Suprapubic skin (tissue), 4 donors: ENCODE measurements around the gene TBX4. TPM values are rescaled to one million over a fixed set of nuclear protein-coding genes. Genes with fewer than 3 reads are reported as not detected.
A peak's percentile ranks its signal among the peaks of the same experiment; 100 is the strongest.

Source experiments
- DNase-seq, 2 donors: peaks; one replicate each; pipeline ENCODE4 v3.0.0-alpha.2; 2019; ENCODE audit warnings: low spot score in 2 of 2
- H3K27ac ChIP-seq: fragments of 200-600 bp; sonication (generic); one replicate; pipeline ENCODE4 v1.5.1; 2019
- H3K27me3 ChIP-seq: fragments of 200-600 bp; sonication (generic); one replicate; pipeline ENCODE4 v1.5.1; 2019
- H3K36me3 ChIP-seq: fragments of 200-600 bp; sonication (generic); one replicate; pipeline ENCODE4 v1.5.1; 2019
- H3K4me1 ChIP-seq: fragments of 200-600 bp; sonication (generic); one replicate; pipeline ENCODE4 v1.5.1; 2019
- H3K4me3 ChIP-seq: fragments of 200-600 bp; sonication (generic); one replicate; pipeline ENCODE4 v1.5.1; 2019; ENCODE audit warnings: mild to moderate bottlenecking
- H3K9me3 ChIP-seq: fragments of 200-600 bp; sonication (generic); one replicate; pipeline ENCODE4 v1.5.1; 2019
- CTCF ChIP-seq, 2 donors: fragments of 200-600 bp in 1 of 2; fragments of 450-650 bp in 1 of 2; sonication (generic) in 1 of 2; IDR thresholded peaks; one replicate each; pipeline ENCODE4 v1.5.1; 2016 to 2019; ENCODE audit warnings: antibody characterized with exemption in 2 of 2, mild to moderate bottlenecking in 1 of 2, moderate library complexity in 1 of 2
- EP300 ChIP-seq: sonication (generic); formaldehyde crosslinking; IDR thresholded peaks from one replicate; pipeline ENCODE4 v1.6.1; 2017; ENCODE audit warnings: antibody characterized with exemption
- POLR2A ChIP-seq, 2 donors: fragments of 450-650 bp; IDR thresholded peaks; one replicate each; pipeline ENCODE4 v1.6.1; 2017; ENCODE audit warnings: antibody characterized with exemption in 2 of 2, mild to moderate bottlenecking in 2 of 2, moderate library complexity in 2 of 2
- POLR2AphosphoS5 ChIP-seq, 3 donors: sonication (generic); formaldehyde crosslinking; IDR thresholded peaks; one replicate each; pipeline ENCODE4 v1.6.1; 2017; ENCODE audit warnings: antibody characterized with exemption in 3 of 3
- WGBS: methylation state at CpG from one replicate; pipeline ENCODE4 v1.1.5; 2018; 5-methylcytosine and 5-hydroxymethylcytosine counted together
- total RNA-seq, 4 donors: library from RNA; depleted of rRNA; stranded (reverse); fragments of >200 nt; gene quantifications; one replicate each; pipeline ENCODE4 v1.1.0, GENCODE V29; 2016

Gene TBX4
- total RNA-seq, 4 donors from 2014 or later: 0.30 to 0.56 TPM; not detected in 2

DNA sequence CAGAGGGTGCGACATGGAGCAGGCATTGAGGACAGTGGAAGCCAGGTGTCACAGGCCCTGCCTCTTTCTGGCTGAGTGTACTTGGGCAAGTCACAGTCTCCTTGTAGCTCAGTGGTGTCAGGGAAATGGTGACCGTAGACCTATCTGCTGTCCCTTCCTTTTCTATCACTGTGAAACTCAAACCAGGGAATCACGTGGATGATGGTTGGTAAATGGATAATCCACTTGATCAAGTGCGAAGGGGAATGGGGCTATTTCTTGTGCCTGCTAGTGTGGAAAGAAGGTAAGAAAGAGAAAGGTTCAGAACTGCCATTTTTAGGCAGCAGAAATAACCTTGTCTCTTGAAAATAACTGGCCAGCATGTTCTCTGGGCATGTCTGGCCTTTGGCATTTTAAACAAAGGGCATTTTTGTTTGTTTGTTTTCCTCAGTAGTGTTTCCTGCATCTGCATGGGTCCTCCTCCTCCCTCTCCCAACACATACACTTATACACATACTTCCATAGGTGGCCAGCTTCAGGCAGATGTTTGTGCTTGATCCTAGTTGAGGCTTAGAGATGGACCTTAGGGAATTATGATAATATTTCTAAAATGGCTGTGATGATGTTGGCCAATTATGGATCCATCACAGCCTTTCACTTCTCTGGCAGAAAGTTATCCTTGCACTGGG is 7.1 kb downstream of the TBX4 start:
- DNase-seq: no peak
- H3K27me3 ChIP-seq: peaks cover 99% of the 10 kb centered on the region
- H3K4me3 ChIP-seq: no peak overlapping the region
- H3K9me3 ChIP-seq: no peaks in the 10 kb centered on the region
- H3K4me1 ChIP-seq: peaks cover 23% of the 10 kb centered on the region
- H3K36me3 ChIP-seq: no peaks in the 10 kb centered on the region
- TF ChIP-seq POLR2AphosphoS5 (IDR thresholded peaks at IDR 0.05): no peak
- no peak for TF ChIP-seq POLR2A (IDR thresholded peaks at IDR 0.05)
- no peak for TF ChIP-seq EP300
- no peak for TF ChIP-seq CTCF (IDR thresholded peaks at IDR 0.05)
- H3K27ac ChIP-seq: no peak overlapping the region
- 97% methylated on average over 4 of the region's 4 CpGs for WGBS

DNA sequence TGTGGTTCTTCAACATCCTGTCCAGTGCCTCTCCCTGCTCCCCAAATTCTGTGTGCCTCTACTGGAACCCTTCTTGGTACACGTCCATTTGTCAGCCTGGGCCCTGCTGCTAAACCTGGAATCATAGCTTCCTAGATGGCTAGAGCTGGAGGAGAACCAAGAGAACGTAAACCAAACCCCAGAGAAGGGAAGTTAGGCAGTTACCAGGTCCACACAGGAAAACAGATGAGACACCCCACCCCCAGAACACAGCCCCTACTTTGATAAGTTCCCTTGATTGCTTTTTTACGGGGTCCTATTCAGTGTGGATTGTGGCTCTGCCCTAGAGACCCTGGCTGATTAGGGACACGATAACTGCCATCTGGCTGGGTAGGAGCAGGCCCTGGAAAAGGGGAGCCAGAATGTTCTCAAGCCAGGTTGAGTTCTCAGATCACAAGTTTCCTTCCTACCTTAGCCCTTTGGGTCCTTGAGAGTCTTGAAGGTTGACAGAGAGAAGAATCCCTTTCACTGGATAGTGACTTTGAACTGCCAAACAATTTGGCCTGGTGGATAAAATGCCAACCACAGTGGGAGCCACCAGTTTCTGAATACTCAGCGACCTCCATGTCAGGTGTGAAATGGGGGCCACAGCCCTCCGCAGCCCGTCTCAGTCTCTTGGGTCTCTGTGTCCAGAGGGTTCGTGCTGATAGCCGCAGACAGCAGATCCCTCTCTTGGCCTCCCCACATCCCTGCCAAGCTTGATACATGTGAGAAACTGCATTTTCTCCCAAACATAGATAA is 7.9 kb downstream of the TBX4 start:
- TF ChIP-seq POLR2A (IDR thresholded peaks at IDR 0.05): no peak
- TF ChIP-seq CTCF (IDR thresholded peaks at IDR 0.05): no peak
- TF ChIP-seq EP300: no peak
- no peak for TF ChIP-seq POLR2AphosphoS5 (IDR thresholded peaks at IDR 0.05)

DNA sequence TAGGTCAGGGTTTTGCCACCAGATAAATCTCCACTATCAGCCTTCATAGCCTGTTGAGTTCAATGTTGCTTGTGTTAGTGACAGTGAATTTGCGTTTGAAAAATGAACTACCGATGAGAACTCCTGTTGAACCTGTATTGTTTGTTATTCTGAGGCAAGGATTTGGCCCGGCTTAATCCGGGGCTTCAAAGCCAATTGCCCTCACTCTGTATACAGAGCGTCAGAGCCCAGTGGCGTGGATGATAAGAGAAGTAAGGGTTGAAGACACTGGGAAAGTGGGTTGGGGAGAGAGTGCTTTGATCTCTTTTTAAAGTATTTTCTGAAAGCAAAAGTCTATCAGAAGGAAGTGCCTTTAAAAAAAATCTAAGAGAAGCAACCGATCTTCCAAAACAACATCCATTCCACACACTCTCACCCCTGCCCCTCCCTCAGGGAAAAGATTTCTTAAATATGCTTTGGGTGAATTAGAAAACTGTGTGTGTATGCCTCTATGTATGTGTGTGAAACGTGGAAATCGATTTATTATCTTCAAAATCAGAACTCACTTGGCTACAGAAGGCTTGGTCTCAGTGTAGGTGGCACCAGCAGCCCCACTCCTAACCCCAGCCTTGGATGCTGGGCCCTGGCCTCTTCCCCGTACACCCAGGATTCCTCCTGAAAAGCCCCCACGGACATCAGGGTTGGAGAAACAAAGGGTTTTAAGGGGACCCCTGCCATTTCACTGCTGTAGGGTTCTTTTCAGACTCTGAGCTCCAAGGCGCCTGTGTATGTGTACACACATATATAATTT is 8.8 kb downstream of the TBX4 start:
- 67% methylated on average over 12 of the region's 12 CpGs for WGBS
- Histone ChIP-seq H3K4me1 (peaks cover 18% of the 10 kb centered on the region), H3K27me3 (peaks cover 84% of the 10 kb centered on the region), H3K27ac (no peak overlapping the region), H3K4me3 (no peak overlapping the region), H3K36me3 (no peaks in the 10 kb centered on the region), H3K9me3 (no peaks in the 10 kb centered on the region)
- TF ChIP-seq POLR2AphosphoS5 (IDR thresholded peaks at IDR 0.05): no peak
- TF ChIP-seq EP300: no peak
- no peak for TF ChIP-seq POLR2A (IDR thresholded peaks at IDR 0.05)
- no peak for TF ChIP-seq CTCF (IDR thresholded peaks at IDR 0.05)
- DNase-seq: peak in 1 of 2 donors; percentile 35

More for the DNA sequence above, 7.9 kb downstream of the TBX4 start:
- peak in 1 of 2 donors; percentile 18 for DNase-seq
- Histone ChIP-seq H3K4me3 (no peak overlapping the region), H3K36me3 (no peaks in the 10 kb centered on the region), H3K27ac (no peak overlapping the region), H3K27me3 (peaks cover 91% of the 10 kb centered on the region), H3K9me3 (no peaks in the 10 kb centered on the region), H3K4me1 (peaks cover 18% of the 10 kb centered on the region)
- whole genome bisulfite sequencing: 91% methylated on average over 9 of the region's 9 CpGs

GRCh38 chr17:61461586-61461966 is 9.4 kb downstream of the TBX4 start:
- Histone ChIP-seq H3K4me3 (peak overlapping the region; percentile 35), H3K27ac (no peak overlapping the region), H3K36me3 (no peaks in the 10 kb centered on the region), H3K27me3 (peaks cover 78% of the 10 kb centered on the region), H3K4me1 (peaks cover 18% of the 10 kb centered on the region), H3K9me3 (no peaks in the 10 kb centered on the region)
- 35% methylated on average over 6 of the region's 7 CpGs for WGBS
- DNase-seq: peak in 1 of 2 donors; percentile 54
- TF ChIP-seq POLR2AphosphoS5 (IDR thresholded peaks at IDR 0.05): no peak
- TF ChIP-seq POLR2A (IDR thresholded peaks at IDR 0.05): no peak

DNA sequence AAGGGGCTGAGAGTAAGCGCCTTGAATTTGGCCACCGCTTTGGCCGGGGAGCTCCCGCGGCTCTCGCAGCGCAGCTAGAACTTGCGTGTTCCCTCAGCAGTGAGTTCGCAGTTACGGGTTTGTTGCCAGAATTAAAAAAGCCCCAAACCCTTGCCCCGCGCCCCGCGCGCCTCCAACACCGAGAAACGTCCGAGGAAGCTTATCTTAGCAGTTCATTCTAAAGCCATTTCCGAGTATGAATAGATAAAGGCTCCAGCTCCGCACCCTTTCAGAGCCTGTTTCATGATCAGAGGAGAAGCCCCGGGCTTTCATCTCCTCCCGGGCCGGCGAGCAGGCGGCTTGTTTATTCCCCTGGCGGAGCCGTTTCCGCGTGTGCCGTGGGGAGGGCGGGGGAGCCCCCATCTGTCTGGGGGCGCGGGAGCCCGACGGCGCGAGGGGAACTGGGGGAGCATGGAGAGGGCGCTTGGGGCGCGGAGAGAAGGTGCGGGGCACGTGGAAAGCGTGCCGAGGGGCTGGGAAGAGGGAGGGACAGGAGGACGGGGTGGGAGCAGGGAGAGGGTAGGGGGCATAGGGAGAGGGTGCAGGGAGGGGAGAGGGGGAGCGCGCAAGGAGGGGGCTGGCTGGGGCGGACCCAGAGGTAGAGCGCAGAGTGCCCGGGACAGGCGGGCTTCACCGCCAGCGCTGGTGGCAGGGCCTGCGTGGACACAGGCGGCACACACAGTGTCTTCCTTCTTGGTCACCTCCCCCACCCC is 9.9 kb downstream of the TBX4 start:
- peak in 1 of 2 donors; percentile 75 for DNase-seq
- Histone ChIP-seq H3K27me3 (peaks cover 73% of the 10 kb centered on the region), H3K4me3 (peak overlapping the region; percentile 35), H3K27ac (no peak overlapping the region), H3K4me1 (peaks cover 14% of the 10 kb centered on the region), H3K36me3 (no peaks in the 10 kb centered on the region), H3K9me3 (no peaks in the 10 kb centered on the region)
- 4% methylated on average over 31 of the region's 55 CpGs for WGBS
- TF ChIP-seq CTCF (IDR thresholded peaks at IDR 0.05) (no peak), EP300 (no peak), POLR2A (IDR thresholded peaks at IDR 0.05) (no peak), POLR2AphosphoS5 (IDR thresholded peaks at IDR 0.05) (no peak)
